GM23338 (cell line): ENCODE results near the gene ARHGEF38. TPM values are rescaled to one million over a fixed set of nuclear protein-coding genes. Genes with fewer than 3 reads are reported as not detected.

Experiments used
- ATAC-seq: fragments of 200-7000 bp; cut with Tn5 transposase; 3 replicates; pipeline ENCODE4 v1.9.1; 2020
- DNase-seq: peaks from one replicate; pipeline ENCODE4 v3.0.0-alpha.2; 2015; ENCODE audit warnings: low spot score
- H2AFZ ChIP-seq: fragments of 200-600 bp; sonication (generic); 2 replicates; pipeline ENCODE4 v1.8.0; 2016; ENCODE audit warnings: antibody characterized with exemption, mild to moderate bottlenecking, moderate library complexity
- H3F3A ChIP-seq: fragments of 200-600 bp; sonication (generic); replicated peaks from 2 replicates; pipeline ENCODE4 v1.8.0; 2017; ENCODE audit warnings: antibody characterized with exemption, mixed run types, low read depth
- H3K27ac ChIP-seq: fragments of 200-600 bp; sonication (generic); 2 replicates; pipeline ENCODE4 v1.6.1; 2016; ENCODE audit warnings: low read depth
- H3K27me3 ChIP-seq: fragments of 200-600 bp; sonication (generic); 2 replicates; pipeline ENCODE4 v1.8.0; 2016; ENCODE audit warnings: mild to moderate bottlenecking, mixed run types, moderate library complexity; ENCODE audit not compliant: insufficient read depth
- H3K36me3 ChIP-seq: fragments of 200-600 bp; sonication (generic); 2 replicates; pipeline ENCODE4 v1.8.0; 2016; ENCODE audit warnings: mild to moderate bottlenecking; ENCODE audit not compliant: insufficient read depth
- H3K4me1 ChIP-seq: fragments of 200-600 bp; sonication (generic); 2 replicates; pipeline ENCODE4 v1.8.0; 2016; ENCODE audit warnings: mild to moderate bottlenecking, moderate library complexity; ENCODE audit not compliant: insufficient read depth
- H3K4me2 ChIP-seq: fragments of 200-600 bp; sonication (generic); 2 replicates; pipeline ENCODE4 v1.7.1; 2017; ENCODE audit warnings: mixed run types
- H3K4me3 ChIP-seq: fragments of 200-600 bp; sonication (generic); 2 replicates; pipeline ENCODE4 v1.6.1; 2016; ENCODE audit warnings: mixed run types
- H3K79me2 ChIP-seq: fragments of 200-600 bp; sonication (generic); replicated peaks from 2 replicates; pipeline ENCODE4 v1.8.0; 2017; ENCODE audit warnings: mild to moderate bottlenecking; ENCODE audit not compliant: insufficient read depth
- H3K9me2 ChIP-seq: fragments of 200-600 bp; sonication (generic); 2 replicates; pipeline ENCODE4 v1.8.0; 2017; ENCODE audit not compliant: insufficient read depth
- H4K20me1 ChIP-seq: fragments of 200-600 bp; sonication (generic); replicated peaks from 2 replicates; pipeline ENCODE4 v1.8.0; 2017; ENCODE audit warnings: mild to moderate bottlenecking; ENCODE audit not compliant: insufficient read depth
- H3K27ac Mint-ChIP-seq: 2 replicates; pipeline ENCODE4 v1.8.0; 2020; ENCODE audit warnings: inconsistent platforms, mild to moderate bottlenecking, moderate library complexity, mixed read lengths
- H3K27me3 Mint-ChIP-seq: 3 replicates; pipeline ENCODE4 v1.8.0; 2022; ENCODE audit warnings: low read depth, mild to moderate bottlenecking, moderate library complexity, mixed read lengths, inconsistent platforms; ENCODE audit not compliant: insufficient read depth, poor library complexity
- H3K36me3 Mint-ChIP-seq: 3 replicates; pipeline ENCODE4 v1.8.0; 2021; ENCODE audit warnings: low read depth, mild to moderate bottlenecking, inconsistent platforms, moderate library complexity, mixed read lengths
- H3K4me1 Mint-ChIP-seq: 3 replicates; pipeline ENCODE4 v1.8.0; 2020; ENCODE audit warnings: mild to moderate bottlenecking, inconsistent platforms, mixed read lengths
- H3K4me3 Mint-ChIP-seq: 3 replicates; pipeline ENCODE4 v1.8.0; 2021; ENCODE audit warnings: moderate library complexity, mild to moderate bottlenecking, inconsistent platforms, mixed read lengths
- H3K9me3 Mint-ChIP-seq: 3 replicates; pipeline ENCODE4 v1.8.0; 2020; ENCODE audit warnings: moderate library complexity, mild to moderate bottlenecking, inconsistent platforms, mixed read lengths
- CTCF ChIP-seq, 2 experiments: fragments of 200-600 bp in 1 of 2; sonication (generic) in 1 of 2; conservative IDR thresholded peaks; 2 replicates each; pipeline versions ENCODE4 v1.5.1 to v1.6.1; 2016 to 2017; ENCODE audit warnings: antibody characterized with exemption in 2 of 2, low read depth in 2 of 2, mild to moderate bottlenecking in 2 of 2, moderate library complexity in 1 of 2
- JUNB ChIP-seq: IDR thresholded peaks from one replicate; pipeline ENCODE4 v1.6.1; 2016; ENCODE audit warnings: antibody characterized with exemption; ENCODE audit not compliant: unreplicated experiment
- ZNF114 ChIP-seq: fragments of 250-450 bp; sonication (Bioruptor Pico); IDR thresholded peaks from 2 replicates; pipeline ENCODE4 v1.5.0; 2020; ENCODE audit warnings: mild to moderate bottlenecking, moderate library complexity
- ZNF331 ChIP-seq: fragments of 250-450 bp; sonication (Bioruptor Pico); IDR thresholded peaks from 2 replicates; pipeline ENCODE4 v1.5.0; 2020; ENCODE audit warnings: low read depth, mild to moderate bottlenecking, moderate library complexity
- ZNF462 ChIP-seq: fragments of 250-450 bp; sonication (Bioruptor Pico); IDR thresholded peaks from 2 replicates; pipeline ENCODE4 v1.5.0; 2020; ENCODE audit warnings: mild to moderate bottlenecking, moderate library complexity
- polyA plus RNA-seq: library from polyadenylated mRNA; unstranded; fragments of >200 nt; fragmentation: Nextera tagmentation; extraction: Ambion mirVana; gene quantifications from 2 replicates; pipeline ENCODE4 v1.2.1, GENCODE V29; 2016
- total RNA-seq: library from RNA; depleted of rRNA; stranded (reverse); fragments of >200 nt; shearing (Covaris generic); gene quantifications from 2 replicates; pipeline ENCODE4 v1.2.3, GENCODE V29; 2014

ARHGEF38 gene
- total and polyA plus RNA-seq, 2 experiments from 2014 or later: 0.58 TPM; not detected in 1

DNA sequence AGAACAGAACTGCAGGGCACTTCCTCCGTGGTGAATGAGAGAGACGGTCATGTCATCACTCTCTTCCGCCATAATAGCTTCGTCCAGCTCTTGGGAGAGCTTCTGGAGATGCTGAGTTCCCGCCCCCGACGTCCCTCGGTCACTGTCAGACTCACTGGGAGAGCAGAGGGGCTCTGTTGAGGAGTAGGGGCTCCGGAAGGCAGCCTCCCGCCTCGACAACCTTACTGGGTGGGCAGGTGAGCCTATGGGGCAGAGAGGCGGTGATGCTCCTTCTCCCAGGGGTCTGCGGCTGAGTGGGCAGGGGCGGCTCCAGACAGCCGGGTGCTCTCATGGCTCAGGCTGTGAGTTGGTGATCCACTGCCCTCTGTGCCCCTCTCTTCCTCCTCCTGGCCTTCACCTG, 25.8 kb upstream of the ARHGEF38 start:
- Histone ChIP-seq H3K4me2 (no peak overlapping the region), H3K36me3 (no peaks in the 10 kb centered on the region), H3F3A (no peaks in the 10 kb centered on the region), H3K27ac (no peak overlapping the region), H3K4me3 (no peak overlapping the region), H3K79me2 (no peaks in the 10 kb centered on the region), H2AFZ (no peak overlapping the region), H3K9me2 (no peaks in the 10 kb centered on the region), H4K20me1 (no peaks in the 10 kb centered on the region), H3K27me3 (no peaks in the 10 kb centered on the region), H3K4me1 (no peaks in the 10 kb centered on the region)
- Mint-ChIP-seq H3K9me3 (no peaks in the 10 kb centered on the region), H3K27me3 (peaks cover 5% of the 10 kb centered on the region), H3K4me1 (no peaks in the 10 kb centered on the region), H3K36me3 (no peaks in the 10 kb centered on the region), H3K27ac (no peak overlapping the region), H3K4me3 (no peak overlapping the region)
- TF ChIP-seq ZNF462: no peak
- no peak for TF ChIP-seq ZNF331 (CRISPR knock-in tag)
- no peak for TF ChIP-seq CTCF (conservative IDR thresholded peaks at IDR 0.05; ENCODE audit: low read depth in 2 of 2)
- no peak for TF ChIP-seq ZNF114
- no peak for TF ChIP-seq JUNB
- DNase-seq: no peak
- ATAC-seq: no peak
